Keratinocyte (primary cell): ENCODE results near the gene PEX16. TPM values are rescaled to one million over a fixed set of nuclear protein-coding genes. Genes with fewer than 3 reads are reported as not detected.

Source experiments
- DNase-seq: peaks from one replicate; pipeline ENCODE4 v3.0.0-alpha.2; 2011; ENCODE audit warnings: low read depth, missing footprints, low spot score
- FAIRE-seq: peaks from 2 replicates; lab custom pipeline; 2011; peaks lifted over from hg19 to GRCh38; lab: Jason Lieb, UNC
- H2AFZ ChIP-seq: 2 replicates; pipeline ENCODE4 v1.6.0; 2012; ENCODE audit warnings: low read length, control low read depth, inconsistent platforms; ENCODE audit not compliant: control insufficient read depth
- H3K27ac ChIP-seq: 2 replicates; pipeline ENCODE4 v1.5.1; 2011; ENCODE audit warnings: low read length; ENCODE audit not compliant: control insufficient read depth, insufficient read depth
- H3K27me3 ChIP-seq: 3 replicates; pipeline ENCODE4 v1.6.0; 2011; ENCODE audit warnings: low read length; ENCODE audit not compliant: control insufficient read depth, insufficient read depth; ENCODE audit errors: extremely low read depth
- H3K36me3 ChIP-seq, 2 experiments: 2 replicates in 1 of 2; 3 replicates in 1 of 2; pipeline ENCODE4 v1.5.1; 2011; ENCODE audit warnings: low read length in 2 of 2, mild to moderate bottlenecking in 1 of 2; ENCODE audit not compliant: control insufficient read depth in 2 of 2, insufficient read depth in 2 of 2; ENCODE audit errors: extremely low read depth in 1 of 2
- H3K4me1 ChIP-seq: 3 replicates; pipeline ENCODE4 v1.5.1; 2011; ENCODE audit warnings: low read length; ENCODE audit not compliant: control insufficient read depth, insufficient read depth; ENCODE audit errors: extremely low read depth
- H3K4me2 ChIP-seq: 3 replicates; pipeline ENCODE4 v1.6.0; 2011; ENCODE audit warnings: low read depth, low read length; ENCODE audit not compliant: control insufficient read depth, insufficient read depth; ENCODE audit errors: extremely low read depth
- H3K4me3 ChIP-seq, 3 experiments: fragments of 200-600 bp in 1 of 3; sonication (generic) in 1 of 3; 2 replicates in 2 of 3; 3 replicates in 1 of 3; pipeline ENCODE4 v1.5.1; 2011 to 2016; ENCODE audit warnings: low read length in 3 of 3, mild to moderate bottlenecking in 3 of 3, control low read depth in 2 of 3, inconsistent platforms in 1 of 3, low read depth in 1 of 3, mixed read lengths in 1 of 3, mixed run types in 1 of 3, moderate library complexity in 1 of 3; ENCODE audit not compliant: control insufficient read depth in 2 of 3, insufficient read depth in 2 of 3; ENCODE audit errors: extremely low read depth in 1 of 3
- H3K79me2 ChIP-seq: 2 replicates; pipeline ENCODE4 v1.6.0; 2012; ENCODE audit warnings: low read length; ENCODE audit not compliant: control insufficient read depth, insufficient read depth
- H3K9ac ChIP-seq: 3 replicates; pipeline ENCODE4 v1.6.0; 2011; ENCODE audit warnings: low read length; ENCODE audit not compliant: control insufficient read depth, insufficient read depth; ENCODE audit errors: extremely low read depth
- H3K9me1 ChIP-seq: 3 replicates; pipeline ENCODE4 v1.6.0; 2011; ENCODE audit warnings: low read length; ENCODE audit not compliant: control insufficient read depth, insufficient read depth; ENCODE audit errors: extremely low read depth
- H3K9me3 ChIP-seq: 2 replicates; pipeline ENCODE4 v1.5.1; 2012; ENCODE audit warnings: low read depth, low read length; ENCODE audit not compliant: control insufficient read depth
- H4K20me1 ChIP-seq: 3 replicates; pipeline ENCODE4 v1.6.0; 2011; ENCODE audit warnings: low read length; ENCODE audit not compliant: control insufficient read depth, insufficient read depth; ENCODE audit errors: extremely low read depth
- CTCF ChIP-seq, 3 experiments: IDR thresholded peaks in 1 of 3; conservative IDR thresholded peaks in 1 of 3; optimal IDR thresholded peaks in 1 of 3; 2 replicates in 2 of 3; 3 replicates in 1 of 3; pipeline versions ENCODE3 to v1.5.1; 2011; ENCODE audit warnings: low read length in 3 of 3, mild to moderate bottlenecking in 3 of 3, moderate library complexity in 2 of 3, control low read depth in 1 of 3, inconsistent platforms in 1 of 3; ENCODE audit not compliant: insufficient read depth in 2 of 3; ENCODE audit errors: extremely low read depth in 1 of 3
- EZH2 ChIP-seq: IDR thresholded peaks from one replicate; pipeline ENCODE4 v1.6.1; 2012; ENCODE audit warnings: inconsistent platforms, mild to moderate bottlenecking, low read length, moderate library complexity
- dilution Hi-C: fragments of 300-500 bp; cut with MboI; formaldehyde crosslinking; loops from one replicate; pipeline ENCODE4 v1.7.0; 2020; ENCODE audit warnings: low sequenced_read_pairs; ENCODE audit not compliant: extremely low pct_ligation_motif_present
- polyA plus RNA-seq, 5 experiments: library from polyadenylated mRNA; depleted of rRNA in 3 of 5; stranded (reverse) in 3 of 5; stranded (forward) in 1 of 5; unstranded in 1 of 5; fragments of >200 nt; gene quantifications; 1 replicate in 1 of 5; 2 replicates in 3 of 5; 3 replicates in 1 of 5; pipeline versions ENCODE4 v1.2.1 to v1.2.3, GENCODE V29; 2011 to 2012; ENCODE audit warnings: missing spikeins in 2 of 5, low read depth in 1 of 5, low replicate concordance in 1 of 5

Gene PEX16
- polyA plus RNA-seq, 1 donor (not counting 4 experiments of a cell fraction or from before 2014, with no cell fraction given), result 16.7 TPM

GRCh38 chr11:45872651-45873356, 44.9 kb downstream of the PEX16 start:
- H2AFZ ChIP-seq, result no peak overlapping the region
- no peaks in the 10 kb centered on the region for H3K9me1 ChIP-seq
- no peaks in the 10 kb centered on the region for H3K9me3 ChIP-seq
- dilution Hi-C loops, result no loop called here
- FAIRE-seq, result no peak
- peak; percentile 23 for DNase-seq
- no peak overlapping the region for H3K4me2 ChIP-seq
- H4K20me1 ChIP-seq, result no peaks in the 10 kb centered on the region
- peaks cover 5% of the 10 kb centered on the region for H3K4me1 ChIP-seq
- no peak for TF ChIP-seq EZH2
- peak; percentile 78 to 88 (median 87) for TF ChIP-seq CTCF (optimal IDR thresholded peaks at IDR 0.05 in 1 of 3, IDR thresholded peaks at IDR 0.05 in 1 of 3, conservative IDR thresholded peaks at IDR 0.05 in 1 of 3; ENCODE audit: extremely low read depth in 1 of 3, insufficient read depth in 2 of 3, low read length in 3 of 3)
- no peak overlapping the region for H3K27ac ChIP-seq
- no peak overlapping the region for H3K4me3 ChIP-seq
- H3K9ac ChIP-seq, result no peak overlapping the region
- peaks cover 22 to 29% of the 10 kb centered on the region in 2 experiments for H3K36me3 ChIP-seq
- no peaks in the 10 kb centered on the region for H3K79me2 ChIP-seq
- H3K27me3 ChIP-seq, result no peaks in the 10 kb centered on the region

DNA sequence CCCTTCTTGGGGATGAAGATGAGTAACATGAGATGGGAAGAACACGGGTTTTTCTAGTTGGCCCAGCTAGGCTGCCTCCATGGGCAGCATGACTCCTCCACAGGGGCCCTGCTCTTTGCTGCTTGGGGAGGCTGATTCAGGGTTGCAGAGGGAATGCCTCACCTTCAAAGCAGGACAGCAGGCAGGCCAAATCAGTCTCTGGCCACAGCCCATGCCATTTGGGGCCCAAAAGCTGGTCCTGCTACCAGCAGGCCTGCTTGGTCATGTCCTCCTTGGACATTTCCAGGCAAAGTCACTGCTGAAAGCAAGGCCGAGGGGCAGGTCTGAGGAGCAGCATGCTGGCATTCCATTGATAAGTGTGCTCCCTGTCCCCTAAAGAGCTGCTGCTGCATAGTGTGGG, 46.0 kb downstream of the PEX16 start:
- no peak overlapping the region for H3K27ac ChIP-seq
- no peaks in the 10 kb centered on the region for H4K20me1 ChIP-seq
- no peak for TF ChIP-seq CTCF (optimal IDR thresholded peaks at IDR 0.05 in 1 of 3, IDR thresholded peaks at IDR 0.05 in 1 of 3, conservative IDR thresholded peaks at IDR 0.05 in 1 of 3; ENCODE audit: extremely low read depth in 1 of 3, insufficient read depth in 2 of 3, low read length in 3 of 3)
- TF ChIP-seq EZH2, result no peak
- H3K79me2 ChIP-seq, result no peaks in the 10 kb centered on the region
- H3K4me1 ChIP-seq, result peaks cover 5% of the 10 kb centered on the region
- H3K9ac ChIP-seq, result no peak overlapping the region
- no peaks in the 10 kb centered on the region for H3K9me1 ChIP-seq
- FAIRE-seq (no peak), DNase-seq (no peak)
- no peak overlapping the region for H3K4me3 ChIP-seq
- H3K4me2 ChIP-seq, result no peak overlapping the region
- no peaks in the 10 kb centered on the region for H3K9me3 ChIP-seq
- no peak overlapping the region for H2AFZ ChIP-seq
- H3K27me3 ChIP-seq, result no peaks in the 10 kb centered on the region
- H3K36me3 ChIP-seq, result peaks cover 20 to 33% of the 10 kb centered on the region in 2 experiments
- dilution Hi-C loops, result no loop called here
